Mucosa of gallbladder (tissue), 1 donor: ENCODE results near the gene PXMP4. TPM values are rescaled to one million over a fixed set of nuclear protein-coding genes. Genes with fewer than 3 reads are reported as not detected.

Source experiments
- DNase-seq: peaks from one replicate; pipeline ENCODE4 v3.0.0-alpha.2; 2020; ENCODE audit warnings: low spot score
- total RNA-seq: library from RNA; stranded (reverse); gene quantifications from one replicate; pipeline ENCODE4 v1.2.1, GENCODE V29; 2021
- donor health status: DM: no; HTN: no; CAD: no.

PXMP4 gene
- total RNA-seq, 1 donor from 2014 or later: 17.9 TPM

DNA sequence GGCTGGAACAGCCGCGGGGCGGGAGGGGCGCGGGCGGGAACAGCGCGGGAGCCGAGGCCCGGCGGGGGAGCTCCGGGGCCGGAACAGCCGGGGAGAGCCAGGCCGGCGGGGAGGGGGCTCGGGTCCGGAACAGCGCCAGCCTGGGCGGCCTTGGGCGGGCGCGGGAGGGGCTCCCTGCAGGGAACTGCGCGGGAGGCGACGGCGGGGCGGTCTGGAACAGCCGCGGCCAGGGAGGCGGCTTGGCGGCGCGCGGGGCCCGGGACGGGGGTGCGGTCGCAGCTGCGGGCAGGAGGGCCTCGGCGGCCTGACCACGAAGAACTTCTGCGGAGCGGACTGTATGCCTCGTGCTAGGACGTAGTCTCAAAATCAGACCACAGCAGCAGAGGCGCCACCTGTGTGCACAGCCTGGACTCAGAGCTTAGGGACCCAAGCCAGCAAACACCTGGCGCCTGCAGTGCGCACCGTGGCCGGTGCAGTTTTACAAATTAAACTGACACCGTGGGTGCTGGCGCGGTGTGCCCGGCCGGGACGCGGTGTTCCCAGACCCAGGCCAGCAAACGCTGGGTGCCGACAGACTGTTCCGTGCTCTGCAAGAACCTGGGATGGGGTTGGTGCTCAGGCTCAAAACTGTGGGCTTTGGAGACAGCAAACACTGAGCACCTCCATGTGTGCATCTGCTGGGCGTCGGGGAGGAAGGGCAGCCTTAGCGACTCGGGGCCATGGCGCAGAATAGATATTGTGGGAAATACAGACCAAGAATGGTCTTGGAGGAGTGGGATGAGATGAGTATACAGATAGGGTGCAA, 12.3 kb upstream of the PXMP4 start:
- peak; percentile 87 for DNase-seq

DNA sequence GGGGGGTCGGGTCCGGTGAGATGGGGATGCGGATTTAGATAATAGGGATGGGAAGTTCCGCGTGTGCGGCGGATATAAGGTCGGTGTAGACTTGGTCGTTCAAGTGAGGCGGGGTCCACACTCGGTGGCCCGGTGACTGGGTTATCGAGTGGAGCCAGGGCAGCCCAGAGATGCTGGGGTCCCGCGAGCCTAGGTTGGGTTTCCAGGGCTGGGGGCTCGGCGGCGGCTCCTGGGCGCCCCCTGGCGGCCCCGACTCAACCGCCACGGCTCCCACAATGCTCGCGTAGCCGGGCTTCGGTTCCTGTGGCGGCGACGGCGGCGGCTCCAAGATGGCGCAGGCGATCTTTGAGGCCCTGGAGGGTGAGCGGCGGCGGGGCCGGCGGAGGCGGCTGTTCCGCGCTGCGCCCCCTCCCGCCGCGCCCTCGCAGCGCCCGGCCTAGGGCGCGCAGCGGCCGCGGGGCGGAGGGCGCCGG, 11.6 kb upstream of the PXMP4 start, which contains the start of gene ZNF341:
Gene ZNF341, plus strand, starts transcription at position 304 of the 473 bp plus-strand sequence. Its CDS starts 26 bp downstream, at position 330.
- DNase-seq: peak; percentile 91

- no peak for DNase-seq
These were observed 11.0 kb upstream of the PXMP4 start for GRCh38 chr20:33730946-33731692.

GRCh38 chr20:33729101-33729500, 9.0 kb upstream of the PXMP4 start:
- no peak for DNase-seq

- DNase-seq: no peak
These were observed 8.4 kb upstream of the PXMP4 start for GRCh38 chr20:33728463-33728862.

- no peak for DNase-seq
These were observed 7.7 kb upstream of the PXMP4 start for GRCh38 chr20:33727806-33728205.

DNA sequence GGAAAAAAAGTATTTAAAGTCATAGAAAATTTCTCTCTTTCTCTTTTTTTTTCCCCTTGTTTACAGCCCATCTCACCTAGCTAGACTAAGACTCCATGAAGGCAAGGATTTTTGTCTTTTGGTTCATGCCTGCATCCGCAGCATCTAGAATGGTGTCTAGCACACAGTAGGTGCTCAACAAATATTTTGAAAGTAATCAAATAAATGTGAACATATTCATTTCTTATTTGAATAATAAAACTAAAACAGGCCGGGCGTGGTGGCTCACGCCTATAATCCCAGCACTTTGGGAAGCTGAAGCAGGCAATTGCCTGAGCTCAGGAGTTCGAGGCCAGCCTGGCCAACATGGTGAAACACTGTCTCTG, 7.0 kb upstream of the PXMP4 start:
- DNase-seq: no peak

GRCh38 chr20:33725607-33726264, 5.6 kb upstream of the PXMP4 start:
- DNase-seq: no peak

GRCh38 chr20:33724439-33725094, 4.5 kb upstream of the PXMP4 start:
- no peak for DNase-seq

- DNase-seq: no peak
These were observed 1.5 kb upstream of the PXMP4 start for GRCh38 chr20:33721391-33722140.

GRCh38 chr20:33719277-33719988, 677 bp downstream of the PXMP4 start:
- no peak for DNase-seq

DNA sequence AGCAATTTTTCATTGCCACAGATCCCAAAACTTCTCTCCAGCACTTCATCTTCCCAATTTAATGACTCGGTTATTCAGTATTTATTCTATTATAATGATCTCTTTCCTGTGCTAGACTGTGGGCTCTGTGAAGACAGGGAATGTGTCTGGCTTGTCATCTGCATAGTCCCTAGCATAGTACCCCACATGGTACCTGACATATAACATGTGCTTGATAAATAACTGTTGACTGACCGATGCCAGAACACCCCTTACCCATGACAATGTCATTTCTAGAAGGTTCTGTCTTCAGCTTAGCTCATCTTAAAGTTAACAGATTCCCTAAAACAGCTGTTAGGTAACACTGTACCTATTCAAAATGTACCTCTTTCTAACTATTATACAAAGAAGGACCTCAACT, 3.6 kb downstream of the PXMP4 start:
- no peak for DNase-seq

- DNase-seq: no peak
These were observed 6.2 kb downstream of the PXMP4 start for GRCh38 chr20:33713865-33714367.

DNA sequence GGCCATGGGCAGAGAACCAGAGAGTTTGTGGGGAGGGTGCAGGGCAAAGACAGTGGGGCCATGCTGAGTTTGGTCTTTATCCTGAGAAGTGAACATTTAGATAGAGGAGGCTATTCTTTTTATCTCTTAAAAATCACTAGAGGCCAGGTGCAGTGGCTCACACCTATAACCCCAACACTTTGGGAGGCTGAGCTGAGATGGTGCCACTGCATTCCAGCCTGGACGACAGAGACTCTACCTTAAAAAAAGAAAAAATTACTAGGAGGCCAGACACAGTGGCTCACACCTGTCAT, 8.7 kb downstream of the PXMP4 start:
- no peak for DNase-seq

GRCh38 chr20:33710681-33711445, 9.2 kb downstream of the PXMP4 start:
- no peak for DNase-seq

- no peak for DNase-seq
These were observed 10.1 kb downstream of the PXMP4 start for GRCh38 chr20:33709905-33710541.

DNA sequence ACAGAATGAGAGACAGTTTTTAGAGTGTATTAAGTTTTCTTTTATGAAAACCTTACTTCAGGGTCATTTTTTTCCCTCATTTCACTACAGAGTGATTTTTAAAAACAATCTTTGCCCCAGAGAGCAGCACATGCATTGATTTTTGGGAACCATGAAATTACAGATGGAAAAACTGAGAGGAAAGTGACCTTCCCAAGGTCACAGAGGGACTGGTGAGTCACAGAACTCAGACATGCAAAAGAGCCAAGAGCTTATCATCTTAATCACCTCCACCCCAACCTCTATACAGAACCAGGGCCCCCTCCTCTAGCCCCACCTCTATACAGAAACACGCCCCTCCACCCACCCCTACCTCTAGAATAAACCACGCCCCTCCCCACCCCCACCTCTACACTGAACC, 10.7 kb downstream of the PXMP4 start:
- no peak for DNase-seq

DNA sequence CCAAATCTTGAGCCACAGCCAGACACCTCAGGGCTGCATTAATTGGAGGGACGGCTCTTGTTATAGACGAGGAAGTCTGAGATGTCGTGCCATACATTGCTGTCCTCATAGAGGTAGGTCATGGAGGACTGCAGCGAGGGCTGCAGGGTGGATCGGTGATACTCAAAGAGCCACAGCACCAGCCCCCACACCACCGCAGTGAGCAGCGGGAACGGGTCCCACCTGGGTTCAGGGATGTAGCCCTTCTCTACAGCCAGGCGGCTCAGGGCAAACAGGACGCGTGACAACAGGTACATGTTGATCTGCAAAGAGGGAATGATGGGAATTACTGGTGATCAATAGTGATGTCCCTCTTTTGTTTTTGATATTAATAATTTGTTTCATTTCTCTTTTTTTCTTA, 12.4 kb downstream of the PXMP4 start:
- DNase-seq: no peak

DNA sequence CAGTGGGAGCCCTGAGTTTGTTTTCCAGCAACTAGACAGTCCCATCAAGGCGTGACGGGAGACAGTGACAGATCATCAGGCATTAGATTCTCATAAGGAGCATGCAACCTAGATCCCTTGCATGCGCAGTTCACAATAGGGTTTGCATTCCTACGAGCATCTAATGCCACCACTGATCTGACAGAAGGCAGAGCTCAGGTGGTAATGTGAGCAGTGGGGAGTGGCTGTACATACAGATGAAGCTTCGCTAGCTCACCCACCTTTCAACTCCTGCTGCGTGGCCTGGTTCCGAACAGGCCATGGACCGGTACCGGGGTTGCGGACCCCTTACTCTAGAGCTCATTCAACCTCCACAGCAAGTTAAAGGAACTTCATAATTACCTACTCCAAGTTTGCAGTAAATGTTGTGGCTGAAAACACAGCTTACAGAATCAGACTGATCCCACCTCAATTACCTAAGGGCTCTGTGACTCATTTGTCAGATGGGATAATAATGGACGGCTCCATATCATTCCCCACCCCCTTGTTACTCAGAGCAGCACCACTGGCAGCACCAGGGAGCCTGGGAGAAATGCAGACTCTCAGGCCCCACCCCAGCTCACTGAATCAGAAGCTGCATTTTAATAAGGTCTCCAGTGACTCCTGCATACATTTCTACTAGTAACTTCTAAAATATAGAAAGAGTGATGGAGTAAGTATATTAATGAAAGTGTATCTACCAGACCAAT, 15.7 kb downstream of the PXMP4 start:
- no peak for DNase-seq
